SJCRH30 (cell line): ENCODE results near the gene TCAP. TPM values are rescaled to one million over a fixed set of nuclear protein-coding genes. Genes with fewer than 3 reads are reported as not detected.

Experiments
- DNase-seq, 2 experiments: peaks; one replicate each; pipeline ENCODE4 v3.0.0-alpha.2; 2015 to 2020
- H3K27ac ChIP-seq: fragments of 250-450 bp; sonication (Bioruptor Pico); 2 replicates; pipeline ENCODE4 v1.5.1; 2020; ENCODE audit warnings: mild to moderate bottlenecking, moderate library complexity
- H3K27me3 ChIP-seq: fragments of 250-450 bp; sonication (Bioruptor Pico); 2 replicates; pipeline ENCODE4 v1.5.1; 2020; ENCODE audit warnings: mild to moderate bottlenecking, moderate library complexity
- H3K36me3 ChIP-seq: fragments of 250-450 bp; sonication (Bioruptor Pico); 2 replicates; pipeline ENCODE4 v1.5.1; 2020; ENCODE audit warnings: mild to moderate bottlenecking, moderate library complexity
- H3K4me1 ChIP-seq: fragments of 250-450 bp; sonication (Bioruptor Pico); 2 replicates; pipeline ENCODE4 v1.5.1; 2020; ENCODE audit warnings: mild to moderate bottlenecking, moderate library complexity
- H3K4me3 ChIP-seq: fragments of 250-450 bp; sonication (Bioruptor Pico); 2 replicates; pipeline ENCODE4 v1.5.1; 2020; ENCODE audit warnings: mild to moderate bottlenecking, moderate library complexity
- H3K9me3 ChIP-seq: fragments of 250-450 bp; sonication (Bioruptor Pico); replicated peaks from 2 replicates; pipeline ENCODE4 v1.5.1; 2020; ENCODE audit warnings: mild to moderate bottlenecking, moderate library complexity
- total RNA-seq: library from RNA; depleted of rRNA; stranded (reverse); fragments of >200 nt; shearing (Covaris generic); gene quantifications from 2 replicates; pipeline ENCODE4 v1.2.3, GENCODE V29; 2014; rRNA removed

Gene TCAP
- total RNA-seq: 0.53 and 0.73 TPM in 2 replicates

GRCh38 chr17:39664581-39665561 is at the start of gene TCAP:
Gene TCAP, plus strand, starts transcription at chr17:39665349. Its CDS starts 11 bp downstream, at chr17:39665360.
- H3K36me3 ChIP-seq: 0 out of 2 replicates have a peak, but pooled peaks cover 2% of the 10 kb centered on the region
- no peak for DNase-seq
- peaks cover 44% of the 10 kb centered on the region for H3K4me1 ChIP-seq
- no peaks in the 10 kb centered on the region for H3K27me3 ChIP-seq
- no peak within 1 kb of the TSS for H3K4me3 ChIP-seq
- H3K27ac ChIP-seq: no peak within 1 kb of the TSS
- H3K9me3 ChIP-seq: no peaks in the 10 kb centered on the region

GRCh38 chr17:39615434-39615833 is 49.7 kb upstream of the TCAP start:
- H3K4me1 ChIP-seq: peaks cover 5% of the 10 kb centered on the region; the same call in 1 of the 2 replicates
- no peaks in the 10 kb centered on the region for H3K36me3 ChIP-seq
- H3K27me3 ChIP-seq: peaks cover 3% of the 10 kb centered on the region; the same call in 1 of the 2 replicates
- H3K4me3 ChIP-seq: no peak overlapping the region
- H3K9me3 ChIP-seq: no peaks in the 10 kb centered on the region
- no peak overlapping the region for H3K27ac ChIP-seq
- DNase-seq: no peak

- peaks cover 3% of the 10 kb centered on the region; the same call in 1 of the 2 replicates for H3K27me3 ChIP-seq
- no peaks in the 10 kb centered on the region for H3K9me3 ChIP-seq
- no peak overlapping the region for H3K27ac ChIP-seq
- H3K4me1 ChIP-seq: peaks cover 10% of the 10 kb centered on the region; the same call in 1 of the 2 replicates
- peak overlapping the region; percentile 65; the same call in 1 of the 2 replicates for H3K4me3 ChIP-seq
- no peak for DNase-seq
- no peaks in the 10 kb centered on the region for H3K36me3 ChIP-seq
Observed at GRCh38 chr17:39617100-39617445, 48.1 kb upstream of the TCAP start.

- Histone ChIP-seq H3K9me3 (no peaks in the 10 kb centered on the region), H3K27ac (no peak overlapping the region), H3K27me3 (peaks cover 3% of the 10 kb centered on the region; the same call in 1 of the 2 replicates), H3K4me3 (peak overlapping the region; percentile 65), H3K36me3 (no peaks in the 10 kb centered on the region), H3K4me1 (peaks cover 14% of the 10 kb centered on the region; the same call in 1 of the 2 replicates)
- peak; percentile 68 to 70 for DNase-seq
Observed at GRCh38 chr17:39617446-39618245, 47.5 kb upstream of the TCAP start.

- Histone ChIP-seq H3K27ac (peak overlapping the region; percentile 25), H3K4me3 (peak overlapping the region; percentile 65), H3K4me1 (peaks cover 14% of the 10 kb centered on the region; the same call in 1 of the 2 replicates), H3K9me3 (no peaks in the 10 kb centered on the region), H3K27me3 (peaks cover 3% of the 10 kb centered on the region; the same call in 1 of the 2 replicates), H3K36me3 (no peaks in the 10 kb centered on the region)
- DNase-seq: peak; percentile 34 to 50
Observed at GRCh38 chr17:39618246-39618913, 46.8 kb upstream of the TCAP start.

- Histone ChIP-seq H3K4me1 (peaks cover 14% of the 10 kb centered on the region; the same call in 1 of the 2 replicates), H3K36me3 (no peaks in the 10 kb centered on the region), H3K9me3 (no peaks in the 10 kb centered on the region), H3K27me3 (peaks cover 3% of the 10 kb centered on the region; the same call in 1 of the 2 replicates), H3K4me3 (peak overlapping the region; percentile 65), H3K27ac (no peak overlapping the region)
- no peak for DNase-seq
Observed at GRCh38 chr17:39618956-39619785, 46.0 kb upstream of the TCAP start.

- Histone ChIP-seq H3K4me1 (peaks cover 14% of the 10 kb centered on the region; the same call in 1 of the 2 replicates), H3K9me3 (no peaks in the 10 kb centered on the region), H3K27me3 (peaks cover 5% of the 10 kb centered on the region; the same call in 1 of the 2 replicates), H3K4me3 (no peak overlapping the region), H3K27ac (no peak overlapping the region), H3K36me3 (no peaks in the 10 kb centered on the region)
- DNase-seq: no peak
Observed at GRCh38 chr17:39619786-39620101, 45.4 kb upstream of the TCAP start.

- H3K4me1 ChIP-seq: peaks cover 14% of the 10 kb centered on the region; the same call in 1 of the 2 replicates
- no peaks in the 10 kb centered on the region for H3K9me3 ChIP-seq
- peak overlapping the region; percentile 15; the same call in 1 of the 2 replicates for H3K4me3 ChIP-seq
- H3K36me3 ChIP-seq: no peaks in the 10 kb centered on the region
- DNase-seq: peak; percentile 79 to 91
- H3K27ac ChIP-seq: peak overlapping the region; percentile 22; the same call in 1 of the 2 replicates
- peaks cover 11% of the 10 kb centered on the region; the same call in 1 of the 2 replicates for H3K27me3 ChIP-seq
Observed at GRCh38 chr17:39621523-39622379, 43.4 kb upstream of the TCAP start.

GRCh38 chr17:39622380-39623006 is 42.7 kb upstream of the TCAP start:
- H3K27ac ChIP-seq: no peak overlapping the region
- peaks cover 11% of the 10 kb centered on the region; the same call in 1 of the 2 replicates for H3K27me3 ChIP-seq
- no peak overlapping the region for H3K4me3 ChIP-seq
- no peak for DNase-seq
- H3K4me1 ChIP-seq: peaks cover 14% of the 10 kb centered on the region; the same call in 1 of the 2 replicates
- no peaks in the 10 kb centered on the region for H3K36me3 ChIP-seq
- H3K9me3 ChIP-seq: no peaks in the 10 kb centered on the region

- Histone ChIP-seq H3K4me1 (peaks cover 14% of the 10 kb centered on the region; the same call in 1 of the 2 replicates), H3K4me3 (no peak overlapping the region), H3K36me3 (no peaks in the 10 kb centered on the region), H3K27ac (no peak overlapping the region), H3K9me3 (no peaks in the 10 kb centered on the region), H3K27me3 (peaks cover 11% of the 10 kb centered on the region; the same call in 1 of the 2 replicates)
- DNase-seq: peak; percentile 71 to 81
Observed at GRCh38 chr17:39623356-39623950, 41.7 kb upstream of the TCAP start.

GRCh38 chr17:39624313-39624712 is 40.8 kb upstream of the TCAP start:
- H3K27me3 ChIP-seq: peaks cover 16% of the 10 kb centered on the region; the same call in 1 of the 2 replicates

More at GRCh38 chr17:39624313-39624712, 40.8 kb upstream of the TCAP start:
- no peak overlapping the region for H3K27ac ChIP-seq
- no peak for DNase-seq
- peaks cover 9% of the 10 kb centered on the region; the same call in 1 of the 2 replicates for H3K4me1 ChIP-seq
- H3K36me3 ChIP-seq: no peaks in the 10 kb centered on the region
- no peaks in the 10 kb centered on the region for H3K9me3 ChIP-seq
- H3K4me3 ChIP-seq: no peak overlapping the region
